ENCODE data around the gene TRIM65.

- TF ChIP-seq, protein P1, sequence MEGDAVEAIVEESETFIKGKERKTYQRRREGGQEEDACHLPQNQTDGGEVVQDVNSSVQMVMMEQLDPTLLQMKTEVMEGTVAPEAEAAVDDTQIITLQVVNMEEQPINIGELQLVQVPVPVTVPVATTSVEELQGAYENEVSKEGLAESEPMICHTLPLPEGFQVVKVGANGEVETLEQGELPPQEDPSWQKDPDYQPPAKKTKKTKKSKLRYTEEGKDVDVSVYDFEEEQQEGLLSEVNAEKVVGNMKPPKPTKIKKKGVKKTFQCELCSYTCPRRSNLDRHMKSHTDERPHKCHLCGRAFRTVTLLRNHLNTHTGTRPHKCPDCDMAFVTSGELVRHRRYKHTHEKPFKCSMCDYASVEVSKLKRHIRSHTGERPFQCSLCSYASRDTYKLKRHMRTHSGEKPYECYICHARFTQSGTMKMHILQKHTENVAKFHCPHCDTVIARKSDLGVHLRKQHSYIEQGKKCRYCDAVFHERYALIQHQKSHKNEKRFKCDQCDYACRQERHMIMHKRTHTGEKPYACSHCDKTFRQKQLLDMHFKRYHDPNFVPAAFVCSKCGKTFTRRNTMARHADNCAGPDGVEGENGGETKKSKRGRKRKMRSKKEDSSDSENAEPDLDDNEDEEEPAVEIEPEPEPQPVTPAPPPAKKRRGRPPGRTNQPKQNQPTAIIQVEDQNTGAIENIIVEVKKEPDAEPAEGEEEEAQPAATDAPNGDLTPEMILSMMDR (conservative IDR thresholded peaks at IDR 0.05; ENCODE audit: low read depth in 2 of 2), result no peak
- TF ChIP-seq POLR2AphosphoS5 (IDR thresholded peaks at IDR 0.05; ENCODE audit: low read depth) (no peak), EZH2 (IDR thresholded peaks at IDR 0.05; ENCODE audit: low read depth, unreplicated experiment) (no peak), REST (IDR thresholded peaks at IDR 0.05; ENCODE audit: unreplicated experiment) (no peak), EZH2phosphoT487 (IDR thresholded peaks at IDR 0.05; ENCODE audit: unreplicated experiment) (no peak), STAT1 (IDR thresholded peaks at IDR 0.05; ENCODE audit: unreplicated experiment) (no peak), CREB1 (CRISPR knock-in tag; IDR thresholded peaks at IDR 0.05; ENCODE audit: low read depth) (no peak), ZNF331 (CRISPR knock-in tag; IDR thresholded peaks at IDR 0.05; ENCODE audit: low read depth) (no peak), JUNB (IDR thresholded peaks at IDR 0.05; ENCODE audit: unreplicated experiment) (no peak), ZNF462 (CRISPR knock-in tag; IDR thresholded peaks at IDR 0.05) (no peak), ZNF114 (CRISPR knock-in tag; IDR thresholded peaks at IDR 0.05) (no peak), NANOG (IDR thresholded peaks at IDR 0.05; ENCODE audit: borderline replicate concordance) (no peak)
- TF ChIP-seq, protein P2, sequence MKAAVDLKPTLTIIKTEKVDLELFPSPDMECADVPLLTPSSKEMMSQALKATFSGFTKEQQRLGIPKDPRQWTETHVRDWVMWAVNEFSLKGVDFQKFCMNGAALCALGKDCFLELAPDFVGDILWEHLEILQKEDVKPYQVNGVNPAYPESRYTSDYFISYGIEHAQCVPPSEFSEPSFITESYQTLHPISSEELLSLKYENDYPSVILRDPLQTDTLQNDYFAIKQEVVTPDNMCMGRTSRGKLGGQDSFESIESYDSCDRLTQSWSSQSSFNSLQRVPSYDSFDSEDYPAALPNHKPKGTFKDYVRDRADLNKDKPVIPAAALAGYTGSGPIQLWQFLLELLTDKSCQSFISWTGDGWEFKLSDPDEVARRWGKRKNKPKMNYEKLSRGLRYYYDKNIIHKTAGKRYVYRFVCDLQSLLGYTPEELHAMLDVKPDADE (IDR thresholded peaks at IDR 0.05), result no peak
Measured at GRCh38 chr17:75901727-75902126, 5.0 kb upstream of the TRIM65 start.
